GM21360 (cell line): ENCODE data around the gene DKC1.
"Not testable (repeated sequence)": the region's sequence is repeated elsewhere in the genome, so short reads cannot be mapped to it uniquely, and the experiment has no call there.

Source experiments
- ATAC-seq: cut with Tn5 transposase; IDR thresholded peaks from one replicate; pipeline ENCODE4 v1.9.1; 2021; ENCODE audit warnings: mild to moderate bottlenecking, moderate library complexity; ENCODE audit not compliant: unreplicated experiment

The DKC1 gene

DNA sequence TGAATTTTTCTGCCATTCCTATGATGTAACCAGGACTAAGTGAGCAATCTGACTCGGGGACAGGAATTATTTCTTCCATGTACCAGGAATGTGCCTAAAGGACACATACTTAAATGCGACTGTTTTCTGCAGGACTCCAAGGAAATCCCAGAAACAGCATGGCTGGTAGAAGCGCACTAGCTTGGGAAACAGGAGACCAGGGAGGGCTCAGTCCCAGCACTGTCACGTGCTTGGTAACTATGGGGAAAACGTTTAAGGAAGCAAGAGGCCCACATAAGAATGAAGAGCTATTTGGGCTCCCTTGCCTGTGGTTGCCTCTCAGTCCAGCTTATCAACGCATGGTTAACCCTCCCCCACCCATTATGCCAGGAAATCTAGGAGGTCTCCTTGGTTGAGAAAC, 23.1 kb downstream of the DKC1 start:
- no peak for ATAC-seq

DNA sequence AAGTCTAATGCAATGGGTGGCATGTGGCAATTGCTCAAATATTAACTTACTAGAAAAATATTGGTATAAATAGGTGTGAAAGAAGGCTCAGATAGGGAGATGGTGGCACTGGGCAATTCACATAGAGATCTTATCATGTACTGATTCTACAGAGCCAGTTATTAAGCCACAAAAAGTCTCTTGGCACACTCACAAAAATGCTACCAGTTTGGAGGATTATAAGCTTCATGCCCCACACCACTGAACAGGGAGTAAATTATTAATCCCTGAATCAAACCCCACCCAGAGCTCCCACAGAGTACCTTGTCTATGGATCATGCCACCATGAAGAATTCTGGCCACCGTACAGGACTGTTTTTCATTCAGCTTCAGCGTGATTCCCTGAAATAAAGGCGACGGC, 28.8 kb downstream of the DKC1 start:
- ATAC-seq, result no peak

DNA sequence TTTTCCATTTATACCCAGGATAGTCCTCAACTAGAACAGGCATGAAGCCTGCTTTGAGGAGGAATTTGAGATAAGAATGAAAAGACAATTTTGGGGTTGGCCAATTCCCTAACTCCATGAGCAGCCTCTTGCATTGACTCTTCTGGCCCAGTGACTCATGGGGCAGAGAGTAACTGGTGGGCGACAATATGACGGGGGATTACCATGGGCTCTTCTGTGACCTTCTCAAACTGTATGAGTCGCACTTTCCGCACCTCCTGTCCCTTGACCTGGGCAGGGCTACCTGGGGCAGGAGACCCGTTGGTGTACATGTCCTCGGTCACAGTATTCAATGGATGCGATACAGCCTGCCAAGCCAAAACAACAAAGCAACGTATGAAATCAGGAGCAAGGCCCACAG, 29.3 kb downstream of the DKC1 start:
- ATAC-seq, result no peak

DNA sequence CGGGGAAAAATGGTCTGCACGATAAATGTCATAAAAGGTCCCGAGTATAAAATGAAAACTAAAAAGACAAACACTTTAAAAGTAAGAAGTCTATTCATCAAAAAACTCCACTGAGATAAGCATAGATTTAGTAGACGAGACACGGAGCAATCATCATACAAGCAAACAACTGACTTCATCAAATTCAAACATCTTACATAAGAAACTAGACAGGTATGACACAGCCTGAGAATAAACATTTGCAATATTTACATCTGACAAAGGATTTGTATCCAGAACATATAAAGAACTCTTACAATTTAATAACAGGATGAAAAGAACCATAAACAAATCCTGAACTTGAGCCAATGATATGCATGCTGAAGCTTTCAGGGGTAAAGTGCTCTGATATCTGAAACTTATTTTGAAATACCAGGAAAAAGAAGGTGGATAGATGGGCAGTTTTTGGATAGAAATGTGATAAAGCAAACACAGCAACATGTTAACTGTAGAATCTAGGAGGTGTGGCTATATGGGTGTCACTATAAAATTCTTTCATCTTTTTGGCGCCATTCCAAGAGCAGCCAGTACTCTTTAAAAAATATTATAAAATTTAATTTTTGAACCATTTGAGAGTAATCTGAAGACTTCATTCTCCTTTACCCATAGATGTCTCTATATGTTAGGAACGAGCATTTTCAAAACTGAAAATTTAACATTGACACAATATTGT, 30.6 kb downstream of the DKC1 start:
- no peak for ATAC-seq

DNA sequence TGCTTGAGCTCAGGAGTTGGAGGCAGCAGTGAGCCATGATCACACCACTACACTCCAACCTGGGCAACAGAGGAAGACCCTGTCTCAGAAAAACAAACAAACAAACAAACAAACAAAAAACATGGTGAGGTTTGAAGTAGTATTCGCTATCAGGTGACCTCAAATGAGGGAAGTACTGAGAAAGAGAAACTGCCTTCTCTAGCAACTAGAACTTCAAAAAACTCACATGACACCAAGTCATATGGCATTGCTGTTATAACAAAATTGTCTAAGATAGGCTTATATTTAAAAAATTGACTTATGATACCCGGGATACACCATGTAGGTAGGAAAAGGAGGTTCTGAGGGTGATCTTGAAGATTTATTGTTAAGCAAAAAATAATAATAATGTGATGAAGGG, 32.4 kb downstream of the DKC1 start:
- no peak for ATAC-seq

DNA sequence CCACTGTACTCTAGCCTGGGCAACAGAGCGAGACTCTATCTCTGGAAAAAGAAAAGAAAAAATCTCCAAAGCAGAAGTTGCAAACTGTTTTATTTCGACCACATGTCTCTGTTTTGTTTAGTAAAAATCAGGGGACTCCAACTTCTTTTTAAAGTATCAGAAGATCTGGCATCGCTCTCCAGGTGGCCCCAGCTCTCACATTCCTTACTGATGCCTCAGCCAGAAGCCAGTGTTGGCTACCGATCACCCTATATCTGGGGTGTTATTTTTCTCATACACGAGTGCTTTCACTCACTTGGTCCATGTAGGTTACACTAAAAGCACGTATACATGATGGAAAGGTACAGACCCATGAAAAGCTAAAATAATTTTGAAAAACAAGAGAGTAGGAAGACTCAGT, 34.3 kb downstream of the DKC1 start:
- no peak for ATAC-seq

DNA sequence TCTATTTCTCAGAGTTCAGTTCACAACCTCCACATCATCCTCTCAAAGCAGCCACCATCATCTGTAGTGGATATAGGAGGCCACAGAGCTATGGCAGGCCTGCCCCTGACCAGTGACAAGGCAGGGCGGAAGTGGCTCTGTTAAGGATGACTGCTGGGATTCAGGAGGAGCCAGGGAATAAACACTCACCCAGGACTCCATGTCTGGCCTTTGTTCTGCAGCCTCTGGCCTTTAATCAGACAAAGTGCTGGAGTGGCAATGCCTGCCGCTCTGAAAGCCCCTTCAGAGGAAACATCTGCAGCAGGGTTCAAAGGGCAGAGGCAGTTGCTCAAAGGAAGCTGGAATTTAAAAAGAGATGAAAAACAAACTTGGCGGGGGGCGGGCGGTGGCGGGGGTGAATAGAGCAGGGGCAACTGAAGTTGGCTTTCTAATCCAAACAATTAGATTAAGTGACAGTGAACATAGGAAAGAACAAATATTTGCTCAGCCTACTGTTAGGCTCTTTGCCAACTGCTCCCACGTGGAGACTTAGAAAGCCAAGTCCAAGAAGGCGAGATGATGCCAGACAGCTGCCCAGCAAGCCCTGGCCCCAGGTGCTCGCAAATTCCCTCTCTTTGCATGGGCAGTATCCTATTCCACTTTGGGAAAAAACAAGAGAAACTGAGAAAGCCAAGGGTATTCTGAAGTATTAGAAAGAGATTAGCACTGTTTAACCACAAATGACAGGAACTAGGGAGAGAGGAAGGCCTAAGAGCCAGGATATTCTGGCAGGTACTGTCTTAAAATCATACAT, 37.1 kb downstream of the DKC1 start:
- no peak for ATAC-seq

DNA sequence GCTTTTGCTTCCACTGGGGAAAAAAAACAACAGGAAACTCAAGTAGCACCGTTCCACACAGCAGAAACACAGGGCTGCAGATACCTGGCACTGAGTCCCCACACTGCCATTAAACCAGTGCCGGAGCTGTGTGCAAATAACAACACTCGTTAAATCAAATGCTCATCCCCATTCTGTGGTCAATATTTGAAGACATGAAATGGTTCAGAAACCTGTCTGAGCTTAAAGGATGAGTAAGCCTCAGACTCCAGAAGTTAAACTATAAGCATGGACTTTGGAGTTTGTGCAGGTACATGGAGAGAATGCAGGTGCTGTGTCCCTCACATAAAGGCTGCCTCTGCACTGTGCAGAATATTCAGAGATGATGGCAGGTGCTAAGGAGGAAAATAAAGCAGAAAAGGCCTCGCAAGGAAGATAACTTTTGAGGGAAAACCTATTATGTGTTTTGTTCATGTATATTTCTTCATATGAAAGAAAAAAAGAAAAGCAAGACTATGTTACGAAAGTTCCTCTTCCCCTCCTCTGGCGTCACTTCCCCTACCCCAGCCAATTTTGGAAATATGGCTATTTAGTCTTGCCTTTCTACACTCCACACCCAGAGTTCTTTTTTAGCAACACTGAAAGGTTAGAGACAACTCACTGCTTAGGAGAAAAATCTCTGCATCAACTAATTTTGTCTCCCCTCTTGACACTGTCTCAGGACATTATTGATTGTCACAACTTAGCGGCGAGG, 38.0 kb downstream of the DKC1 start:
- ATAC-seq, result no peak

DNA sequence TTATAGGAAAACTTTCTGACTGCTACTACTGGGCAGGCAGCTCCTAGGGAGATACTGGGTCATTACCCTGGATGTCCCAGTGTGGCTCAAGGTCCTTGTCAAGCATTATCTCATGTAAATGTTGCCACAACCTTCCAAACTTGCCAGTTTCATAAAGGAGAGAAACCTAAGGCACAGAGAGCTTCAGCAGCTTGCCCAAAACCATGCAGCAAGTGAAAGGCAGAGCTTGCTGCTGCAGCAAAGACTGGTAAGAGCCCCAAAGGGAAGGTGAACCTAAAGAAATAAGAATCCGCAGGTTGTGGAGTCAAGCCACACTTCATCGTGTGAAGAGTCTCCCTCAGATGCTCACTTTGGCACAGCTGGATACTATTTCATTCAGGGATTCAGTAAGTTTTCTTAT, 40.3 kb downstream of the DKC1 start:
- ATAC-seq, result no peak

DNA sequence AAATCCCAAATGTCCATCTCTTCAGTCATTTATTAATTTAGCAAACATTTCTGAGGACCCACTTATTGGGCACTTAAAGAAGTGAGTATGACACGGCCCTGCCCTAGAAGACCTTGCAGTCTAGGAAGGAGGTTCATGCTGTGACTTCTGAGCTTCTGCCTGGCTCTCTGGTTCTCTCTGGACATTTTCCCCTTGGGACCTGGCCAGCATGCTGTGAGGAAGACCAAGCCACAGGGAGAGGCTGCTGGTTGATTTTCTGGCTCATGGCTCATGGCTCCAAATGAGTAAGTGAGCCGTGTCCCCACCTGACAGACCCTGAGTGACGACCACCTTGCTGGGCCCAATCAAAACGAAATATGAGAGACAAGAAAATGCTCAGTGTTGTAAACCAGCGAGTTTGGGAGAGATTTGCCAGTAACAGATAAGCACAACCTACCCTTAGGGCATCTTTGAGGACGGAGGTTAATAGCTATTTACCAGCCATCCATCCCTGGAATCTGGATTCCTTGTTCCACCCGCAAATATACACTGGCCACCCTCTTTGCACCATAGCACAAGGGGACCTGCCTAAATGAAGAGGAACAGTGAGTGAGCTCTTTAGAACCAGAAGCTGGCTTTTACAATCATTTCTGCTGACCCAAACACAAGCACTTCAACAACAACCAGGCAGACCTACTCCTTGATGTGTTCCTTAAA, 41.7 kb downstream of the DKC1 start:
- ATAC-seq, result no peak

DNA sequence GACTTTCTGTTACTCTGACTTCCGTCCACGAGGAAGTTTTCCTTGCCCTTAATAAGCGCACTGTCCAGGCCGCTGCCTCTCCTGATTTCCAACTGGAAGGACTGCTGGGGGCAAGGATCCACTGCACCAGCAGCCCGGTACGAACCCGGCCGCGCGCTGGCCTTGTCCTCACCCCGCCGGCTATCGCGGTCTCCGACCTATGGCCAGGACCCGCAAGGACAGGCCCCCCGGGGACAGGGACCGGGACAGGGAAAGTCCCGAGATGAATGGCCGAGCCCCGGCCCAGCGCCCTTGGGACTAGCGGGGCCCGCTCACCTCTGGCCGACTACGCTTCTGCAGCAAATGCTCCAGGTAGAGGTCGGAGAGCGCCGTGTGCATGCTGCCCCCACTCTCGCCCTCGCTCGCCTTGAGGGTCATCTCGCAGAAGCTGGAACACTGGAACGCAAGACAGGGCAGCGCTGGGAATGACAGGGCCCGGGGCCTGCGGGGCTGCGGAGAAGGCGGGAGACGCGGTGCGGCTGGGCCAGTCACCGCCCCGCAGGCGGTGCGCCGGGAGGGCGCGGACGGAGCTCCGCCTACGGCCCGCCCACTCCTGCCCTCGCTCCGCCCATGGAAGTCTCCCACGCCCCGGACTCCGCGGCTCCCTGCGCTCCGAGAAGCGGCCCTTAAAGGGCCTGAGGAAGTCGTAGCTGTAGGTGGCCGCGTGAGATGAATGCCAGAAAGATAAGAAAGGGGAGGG, 42.5 kb downstream of the DKC1 start, which contains the start of gene MPP1:
TSS of gene MPP1 (minus strand) at position 529 of the 739 bp plus-strand sequence. CDS start at position 417, 112 bp downstream.
- peak; percentile 85 for ATAC-seq

DNA sequence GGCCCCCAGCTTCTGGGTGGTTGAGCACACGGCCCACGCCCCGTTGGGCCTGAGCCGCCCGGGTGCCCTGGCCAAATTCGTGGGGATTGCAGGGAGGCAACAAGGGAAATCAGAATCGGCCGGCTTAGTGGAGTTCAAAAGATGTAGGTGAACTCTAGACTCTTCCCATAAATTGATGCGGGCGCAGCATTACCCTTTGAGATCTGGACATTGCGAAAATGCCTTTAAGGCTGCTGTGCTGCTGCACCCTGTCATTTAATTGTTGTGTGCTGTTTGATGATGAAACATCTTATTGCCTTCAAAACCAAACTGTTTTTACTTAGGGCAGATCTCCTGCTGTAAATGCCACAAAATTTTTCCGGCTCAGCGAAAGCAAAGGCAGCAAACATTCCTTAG, 43.0 kb downstream of the DKC1 start:
- ATAC-seq, result no peak

DNA sequence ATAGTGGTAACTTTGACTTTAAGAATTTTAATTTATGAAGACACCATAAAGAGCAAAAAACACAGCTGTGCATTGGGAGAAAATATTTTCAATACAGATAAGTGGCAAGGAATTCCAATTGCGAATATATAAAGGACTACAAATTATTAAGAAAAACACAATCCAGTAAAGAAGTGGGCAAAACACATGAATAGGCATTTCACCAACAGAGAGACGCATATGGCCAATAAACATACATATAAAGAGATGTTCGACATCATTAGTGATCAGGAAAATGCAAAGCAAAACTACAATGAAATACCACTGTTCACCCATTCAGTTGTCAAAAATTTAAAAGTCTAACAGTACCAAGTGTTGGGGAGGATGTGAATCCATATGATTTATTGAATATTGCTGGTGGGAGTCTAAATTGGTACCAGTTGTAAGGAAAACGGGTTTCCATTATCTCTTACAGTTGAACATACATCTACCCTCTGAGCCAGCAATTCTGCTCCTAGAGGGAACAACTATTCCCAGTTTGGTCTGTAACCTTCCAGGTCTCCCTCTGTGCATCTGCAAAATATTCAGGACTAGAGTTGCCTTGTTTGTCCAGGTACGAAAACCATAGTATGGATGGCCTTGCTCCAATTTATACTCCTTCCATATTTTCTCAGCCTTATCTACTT, 44.3 kb downstream of the DKC1 start:
- ATAC-seq, result no peak

DNA sequence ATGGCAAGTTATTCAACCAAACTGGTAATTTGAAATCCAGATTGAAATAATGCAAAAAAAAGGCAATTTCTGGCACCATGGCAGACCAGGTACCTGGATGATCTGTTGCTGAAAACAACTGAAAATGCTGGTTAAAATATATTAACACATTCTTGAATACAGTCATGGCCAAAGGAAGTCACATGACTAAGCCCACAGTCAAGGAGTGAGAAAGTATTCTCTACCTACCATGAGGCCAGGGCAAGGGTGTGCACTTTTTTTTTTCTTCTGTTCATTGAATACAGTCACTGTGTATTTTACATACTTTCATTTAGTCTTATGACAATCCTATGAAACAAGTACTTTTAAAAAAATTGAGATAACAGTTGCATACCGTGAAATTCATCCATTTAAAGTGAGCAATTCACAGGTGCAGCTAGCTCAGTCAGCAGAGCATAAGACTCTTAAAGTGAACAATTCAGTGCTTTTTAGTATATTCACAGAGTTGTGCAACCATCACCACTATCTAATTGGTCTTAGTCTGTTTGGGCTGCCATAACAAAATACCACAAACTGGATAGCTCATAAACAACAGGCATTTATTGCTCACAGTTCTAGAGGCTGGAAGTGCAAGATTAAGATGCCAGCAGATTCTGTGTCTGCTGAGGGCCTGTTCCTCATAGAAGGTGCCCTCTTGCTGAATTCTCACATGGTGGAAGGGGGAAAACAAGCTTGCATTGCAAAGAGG, 47.4 kb downstream of the DKC1 start:
- no peak for ATAC-seq

DNA sequence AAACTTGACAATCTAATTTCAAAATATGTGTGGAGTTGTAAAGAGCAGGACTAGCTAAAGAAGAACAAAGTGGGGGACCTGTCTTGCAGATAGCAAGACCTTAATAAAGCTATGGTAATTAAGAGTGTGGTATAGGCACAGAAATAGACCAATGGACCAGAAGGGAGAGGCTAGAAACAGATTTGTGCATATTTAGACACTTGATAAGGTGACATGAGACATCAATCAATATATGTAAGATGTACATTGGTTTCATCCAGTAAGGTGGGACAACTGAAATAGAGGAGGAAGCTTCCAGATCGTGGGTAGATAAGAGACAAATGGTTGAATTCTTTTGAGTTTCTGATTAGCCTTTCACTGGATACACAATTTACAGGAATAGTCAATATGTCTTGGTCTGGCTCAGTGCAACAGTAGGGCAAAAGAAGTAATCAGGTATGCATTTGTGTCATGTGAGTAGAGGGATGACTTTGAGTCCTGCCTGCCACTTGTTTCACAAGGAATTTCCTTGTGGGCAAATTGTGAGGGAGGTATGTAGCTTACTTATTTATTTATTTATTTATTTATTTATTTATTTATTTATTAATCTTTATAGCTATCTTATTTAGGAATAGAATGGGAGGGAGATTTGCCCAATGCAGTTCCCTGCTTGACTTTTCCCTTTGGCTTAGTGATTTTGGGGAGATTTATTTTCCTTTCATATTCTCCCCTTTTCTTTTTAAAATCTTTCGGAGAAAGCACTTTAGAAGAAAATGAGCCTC, 49.9 kb downstream of the DKC1 start:
- no peak for ATAC-seq

DNA sequence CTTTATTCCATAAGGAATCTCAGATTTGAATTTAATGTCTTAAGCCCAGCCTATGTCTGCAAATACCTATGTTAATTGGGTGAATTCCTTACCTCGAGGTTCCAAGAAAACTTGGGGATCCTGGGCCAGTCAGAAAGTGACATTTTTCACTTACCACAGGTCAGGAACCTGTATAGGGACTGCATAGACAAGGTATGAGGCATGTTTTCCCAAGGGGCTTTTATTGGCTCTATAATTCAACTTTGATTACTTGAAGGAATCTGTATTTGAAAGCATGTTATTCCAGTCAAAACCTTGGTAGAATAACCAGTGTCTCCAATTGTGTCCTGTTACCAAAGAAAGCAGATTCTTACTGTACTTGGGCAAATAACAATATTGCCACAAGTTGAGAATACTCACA, 51.1 kb downstream of the DKC1 start:
- no peak for ATAC-seq

DNA sequence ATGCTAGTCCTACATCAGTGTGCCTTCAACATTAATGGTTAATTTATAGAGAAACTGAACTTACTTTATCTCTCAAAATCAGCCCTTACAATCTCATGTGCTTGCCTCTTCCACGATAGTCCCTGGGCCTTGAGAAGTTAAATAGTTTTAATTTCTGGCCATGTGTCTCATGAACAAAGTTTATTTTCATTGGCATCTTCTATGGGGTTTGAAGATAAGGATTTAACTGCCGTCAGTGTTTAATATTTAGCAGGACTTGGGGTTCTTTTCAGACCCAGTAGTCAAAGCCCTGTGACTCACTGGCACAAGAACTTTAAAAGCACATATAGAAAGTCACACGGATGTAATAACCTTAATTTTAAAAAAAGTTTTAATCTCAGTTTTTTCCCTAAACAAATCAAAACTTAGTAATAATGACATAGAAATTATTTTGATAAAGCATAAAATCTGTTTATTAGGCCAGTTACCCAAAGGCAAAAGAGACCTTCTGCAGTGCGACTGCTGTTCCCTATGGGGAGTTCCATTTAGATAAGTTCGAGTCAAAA, 52.7 kb downstream of the DKC1 start:
- no peak for ATAC-seq

DNA sequence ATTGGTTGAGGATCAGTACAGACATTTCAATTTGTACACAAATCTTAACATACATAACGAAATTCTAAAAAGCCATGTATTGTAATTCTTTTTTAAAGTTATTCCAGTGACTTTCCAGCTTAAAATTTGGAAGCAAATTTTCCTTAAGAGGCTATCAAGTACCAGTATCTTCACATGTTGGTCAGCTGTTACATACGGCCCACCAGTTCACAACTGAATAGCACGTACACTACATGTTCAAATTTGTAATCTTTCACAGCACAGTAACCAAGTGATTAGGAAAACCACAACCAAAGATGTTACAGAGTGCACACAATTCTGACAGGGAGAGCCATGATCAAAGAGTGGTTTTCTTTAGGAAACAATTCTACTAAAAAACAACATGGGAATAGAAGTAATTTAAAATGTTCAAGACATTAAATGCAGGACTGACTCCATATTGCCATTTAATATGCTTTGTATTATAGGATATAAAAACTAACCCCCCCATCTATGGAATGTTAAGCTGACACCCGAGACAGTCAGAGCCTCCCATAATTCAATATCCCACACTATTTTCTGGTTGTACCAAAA, 53.7 kb downstream of the DKC1 start:
- not testable (repeated sequence) for ATAC-seq
